Keratinocyte (primary cell): ENCODE data around the gene ALK. TPM values are rescaled to one million over a fixed set of nuclear protein-coding genes. Genes with fewer than 3 reads are reported as not detected.

Experiments used
- DNase-seq: peaks from one replicate; pipeline ENCODE4 v3.0.0-alpha.2; 2011; ENCODE audit warnings: low read depth, missing footprints, low spot score
- FAIRE-seq: peaks from 2 replicates; lab custom pipeline; 2011; peaks lifted over from hg19 to GRCh38; lab: Jason Lieb, UNC
- H2AFZ ChIP-seq: 2 replicates; pipeline ENCODE4 v1.6.0; 2012; ENCODE audit warnings: low read length, control low read depth, inconsistent platforms; ENCODE audit not compliant: control insufficient read depth
- H3K27ac ChIP-seq: 2 replicates; pipeline ENCODE4 v1.5.1; 2011; ENCODE audit warnings: low read length; ENCODE audit not compliant: control insufficient read depth, insufficient read depth
- H3K27me3 ChIP-seq: 3 replicates; pipeline ENCODE4 v1.6.0; 2011; ENCODE audit warnings: low read length; ENCODE audit not compliant: control insufficient read depth, insufficient read depth; ENCODE audit errors: extremely low read depth
- H3K36me3 ChIP-seq, 2 experiments: 2 replicates in 1 of 2; 3 replicates in 1 of 2; pipeline ENCODE4 v1.5.1; 2011; ENCODE audit warnings: low read length in 2 of 2, mild to moderate bottlenecking in 1 of 2; ENCODE audit not compliant: control insufficient read depth in 2 of 2, insufficient read depth in 2 of 2; ENCODE audit errors: extremely low read depth in 1 of 2
- H3K4me1 ChIP-seq: 3 replicates; pipeline ENCODE4 v1.5.1; 2011; ENCODE audit warnings: low read length; ENCODE audit not compliant: control insufficient read depth, insufficient read depth; ENCODE audit errors: extremely low read depth
- H3K4me2 ChIP-seq: 3 replicates; pipeline ENCODE4 v1.6.0; 2011; ENCODE audit warnings: low read depth, low read length; ENCODE audit not compliant: control insufficient read depth, insufficient read depth; ENCODE audit errors: extremely low read depth
- H3K4me3 ChIP-seq, 3 experiments: fragments of 200-600 bp in 1 of 3; sonication (generic) in 1 of 3; 2 replicates in 2 of 3; 3 replicates in 1 of 3; pipeline ENCODE4 v1.5.1; 2011 to 2016; ENCODE audit warnings: low read length in 3 of 3, mild to moderate bottlenecking in 3 of 3, control low read depth in 2 of 3, inconsistent platforms in 1 of 3, low read depth in 1 of 3, mixed read lengths in 1 of 3, mixed run types in 1 of 3, moderate library complexity in 1 of 3; ENCODE audit not compliant: control insufficient read depth in 2 of 3, insufficient read depth in 2 of 3; ENCODE audit errors: extremely low read depth in 1 of 3
- H3K79me2 ChIP-seq: 2 replicates; pipeline ENCODE4 v1.6.0; 2012; ENCODE audit warnings: low read length; ENCODE audit not compliant: control insufficient read depth, insufficient read depth
- H3K9ac ChIP-seq: 3 replicates; pipeline ENCODE4 v1.6.0; 2011; ENCODE audit warnings: low read length; ENCODE audit not compliant: control insufficient read depth, insufficient read depth; ENCODE audit errors: extremely low read depth
- H3K9me1 ChIP-seq: 3 replicates; pipeline ENCODE4 v1.6.0; 2011; ENCODE audit warnings: low read length; ENCODE audit not compliant: control insufficient read depth, insufficient read depth; ENCODE audit errors: extremely low read depth
- H3K9me3 ChIP-seq: 2 replicates; pipeline ENCODE4 v1.5.1; 2012; ENCODE audit warnings: low read depth, low read length; ENCODE audit not compliant: control insufficient read depth
- H4K20me1 ChIP-seq: 3 replicates; pipeline ENCODE4 v1.6.0; 2011; ENCODE audit warnings: low read length; ENCODE audit not compliant: control insufficient read depth, insufficient read depth; ENCODE audit errors: extremely low read depth
- EZH2 ChIP-seq: IDR thresholded peaks from one replicate; pipeline ENCODE4 v1.6.1; 2012; ENCODE audit warnings: inconsistent platforms, mild to moderate bottlenecking, low read length, moderate library complexity
- dilution Hi-C: fragments of 300-500 bp; cut with MboI; formaldehyde crosslinking; loops from one replicate; pipeline ENCODE4 v1.7.0; 2020; ENCODE audit warnings: low sequenced_read_pairs; ENCODE audit not compliant: extremely low pct_ligation_motif_present
- polyA plus RNA-seq, 5 experiments: library from polyadenylated mRNA; depleted of rRNA in 3 of 5; stranded (reverse) in 3 of 5; stranded (forward) in 1 of 5; unstranded in 1 of 5; fragments of >200 nt; gene quantifications; 1 replicate in 1 of 5; 2 replicates in 3 of 5; 3 replicates in 1 of 5; pipeline versions ENCODE4 v1.2.1 to v1.2.3, GENCODE V29; 2011 to 2012; ENCODE audit warnings: missing spikeins in 2 of 5, low read depth in 1 of 5, low replicate concordance in 1 of 5
- TF ChIP-seq, protein P1 (sequence below), 3 experiments: IDR thresholded peaks in 1 of 3; conservative IDR thresholded peaks in 1 of 3; optimal IDR thresholded peaks in 1 of 3; 2 replicates in 2 of 3; 3 replicates in 1 of 3; pipeline versions ENCODE3 to v1.5.1; 2011; ENCODE audit warnings: low read length in 3 of 3, mild to moderate bottlenecking in 3 of 3, moderate library complexity in 2 of 3, control low read depth in 1 of 3, inconsistent platforms in 1 of 3; ENCODE audit not compliant: insufficient read depth in 2 of 3; ENCODE audit errors: extremely low read depth in 1 of 3

ALK gene
- polyA plus RNA-seq, 1 donor (not counting 4 experiments of a cell fraction or from before 2014, with no cell fraction given): not detected

DNA sequence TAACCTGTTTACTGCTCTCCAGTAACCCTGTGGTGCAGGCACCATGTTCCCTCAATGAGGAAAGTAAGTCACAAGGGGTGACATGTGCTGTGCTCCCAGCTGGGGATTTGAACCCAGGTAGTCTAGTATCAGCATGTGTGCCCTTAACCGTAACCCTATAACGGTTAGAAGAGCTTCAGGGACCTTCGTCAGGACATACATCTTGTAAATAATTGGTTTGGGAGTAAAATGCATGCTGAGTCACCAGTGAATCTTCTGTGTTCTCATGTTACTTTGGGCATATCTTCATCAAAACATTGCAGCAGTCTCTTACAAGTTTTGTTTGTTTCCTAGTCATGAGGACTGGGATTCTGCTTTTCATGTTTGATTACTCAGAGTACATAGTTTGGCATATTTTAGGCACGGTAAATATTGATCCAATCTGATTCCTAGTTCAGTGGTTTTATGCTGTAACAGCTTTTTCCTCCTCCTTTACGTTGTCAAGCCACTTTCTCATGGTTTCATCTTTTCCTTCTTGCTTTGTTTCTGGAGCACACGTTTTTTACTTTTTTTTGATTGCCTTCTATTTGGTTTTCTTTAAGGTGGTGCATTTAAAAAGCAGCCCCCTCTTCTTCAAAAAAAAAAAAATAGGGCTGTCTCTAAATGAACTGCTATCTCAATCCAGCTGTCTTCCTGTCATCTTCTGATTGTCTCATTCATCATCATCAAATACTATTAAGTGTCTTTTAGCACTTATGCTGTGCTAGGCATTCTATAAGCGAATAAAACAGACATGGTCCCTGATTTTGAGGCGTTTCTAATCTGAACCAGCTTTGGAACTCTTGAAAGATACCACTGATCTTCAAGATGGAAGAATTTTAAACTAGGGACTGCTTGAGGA, 755.8 kb downstream of the ALK start:
- Histone ChIP-seq H3K9me1 (no peaks in the 10 kb centered on the region), H3K4me3 (no peak overlapping the region), H3K36me3 (peaks cover 5 to 16% of the 10 kb centered on the region in 2 experiments), H3K27ac (no peak overlapping the region), H3K27me3 (no peaks in the 10 kb centered on the region), H4K20me1 (no peaks in the 10 kb centered on the region), H2AFZ (no peak overlapping the region), H3K79me2 (no peaks in the 10 kb centered on the region), H3K4me2 (no peak overlapping the region), H3K9me3 (no peaks in the 10 kb centered on the region), H3K9ac (no peak overlapping the region), H3K4me1 (peaks cover 10% of the 10 kb centered on the region)
- DNase-seq (no peak), FAIRE-seq (peak; percentile 73)
- TF ChIP-seq, protein P1, sequence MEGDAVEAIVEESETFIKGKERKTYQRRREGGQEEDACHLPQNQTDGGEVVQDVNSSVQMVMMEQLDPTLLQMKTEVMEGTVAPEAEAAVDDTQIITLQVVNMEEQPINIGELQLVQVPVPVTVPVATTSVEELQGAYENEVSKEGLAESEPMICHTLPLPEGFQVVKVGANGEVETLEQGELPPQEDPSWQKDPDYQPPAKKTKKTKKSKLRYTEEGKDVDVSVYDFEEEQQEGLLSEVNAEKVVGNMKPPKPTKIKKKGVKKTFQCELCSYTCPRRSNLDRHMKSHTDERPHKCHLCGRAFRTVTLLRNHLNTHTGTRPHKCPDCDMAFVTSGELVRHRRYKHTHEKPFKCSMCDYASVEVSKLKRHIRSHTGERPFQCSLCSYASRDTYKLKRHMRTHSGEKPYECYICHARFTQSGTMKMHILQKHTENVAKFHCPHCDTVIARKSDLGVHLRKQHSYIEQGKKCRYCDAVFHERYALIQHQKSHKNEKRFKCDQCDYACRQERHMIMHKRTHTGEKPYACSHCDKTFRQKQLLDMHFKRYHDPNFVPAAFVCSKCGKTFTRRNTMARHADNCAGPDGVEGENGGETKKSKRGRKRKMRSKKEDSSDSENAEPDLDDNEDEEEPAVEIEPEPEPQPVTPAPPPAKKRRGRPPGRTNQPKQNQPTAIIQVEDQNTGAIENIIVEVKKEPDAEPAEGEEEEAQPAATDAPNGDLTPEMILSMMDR (optimal IDR thresholded peaks at IDR 0.05 in 1 of 3, IDR thresholded peaks at IDR 0.05 in 1 of 3, conservative IDR thresholded peaks at IDR 0.05 in 1 of 3; ENCODE audit: extremely low read depth in 1 of 3, insufficient read depth in 2 of 3, low read length in 3 of 3): no peak
- no peak for TF ChIP-seq EZH2
- dilution Hi-C loops: no loop called here

DNA sequence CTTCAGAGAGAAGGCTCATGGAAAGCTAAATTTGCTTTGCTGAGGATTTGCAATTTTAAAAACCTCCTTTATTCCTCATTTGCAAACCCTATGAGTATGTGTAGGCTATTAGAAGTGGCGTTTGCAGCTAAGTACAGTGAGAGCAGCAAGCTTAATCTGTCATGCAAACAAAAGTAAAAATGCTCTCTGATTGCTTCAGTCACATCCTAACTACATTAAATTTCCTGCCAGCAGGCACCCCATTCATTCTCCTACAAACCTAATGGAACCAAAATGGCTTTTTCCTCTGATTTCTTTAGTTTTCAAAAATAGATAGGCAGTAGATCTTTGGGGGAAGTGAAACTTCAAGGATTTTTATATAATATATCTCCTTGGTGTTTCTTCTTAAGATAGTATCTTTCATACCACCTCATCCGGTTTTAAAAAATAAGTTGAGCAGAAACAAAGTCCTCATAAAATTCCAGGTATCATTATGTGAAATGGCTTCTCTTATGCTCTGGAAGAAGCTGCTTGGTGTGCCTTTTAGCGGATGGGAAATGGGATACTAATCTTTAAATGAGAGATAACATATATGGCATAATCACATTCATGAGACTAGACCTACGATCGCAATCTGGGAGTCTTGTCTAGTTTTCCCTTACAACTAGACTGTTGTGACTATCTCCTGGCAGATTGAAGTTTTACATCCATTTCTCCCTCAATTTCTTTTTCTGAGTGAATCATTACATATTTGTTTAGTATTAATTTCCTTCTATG, 757.1 kb downstream of the ALK start:
- dilution Hi-C loops: no loop called here
- FAIRE-seq (no peak), DNase-seq (no peak)
- Histone ChIP-seq H3K9me3 (no peaks in the 10 kb centered on the region), H3K79me2 (no peaks in the 10 kb centered on the region), H3K9me1 (no peaks in the 10 kb centered on the region), H4K20me1 (no peaks in the 10 kb centered on the region), H3K4me2 (no peak overlapping the region), H3K4me1 (peaks cover 10% of the 10 kb centered on the region), H3K36me3 (peaks cover 8 to 18% of the 10 kb centered on the region in 2 experiments), H3K9ac (no peak overlapping the region), H3K27me3 (no peaks in the 10 kb centered on the region), H2AFZ (no peak overlapping the region), H3K27ac (no peak overlapping the region), H3K4me3 (no peak overlapping the region)
- TF ChIP-seq, protein P1 (optimal IDR thresholded peaks at IDR 0.05 in 1 of 3, IDR thresholded peaks at IDR 0.05 in 1 of 3, conservative IDR thresholded peaks at IDR 0.05 in 1 of 3; ENCODE audit: extremely low read depth in 1 of 3, insufficient read depth in 2 of 3, low read length in 3 of 3): no peak
- TF ChIP-seq EZH2: no peak
